DOHH2 (cell line): ENCODE data around the gene GATA2.

Experiments
- CTCF ChIP-seq: fragments of 200-600 bp; sonication (generic); IDR thresholded peaks from one replicate; pipeline ENCODE4 v1.5.1; 2014; ENCODE audit warnings: antibody characterized with exemption, mild to moderate bottlenecking, low read depth, low read length; ENCODE audit not compliant: poor library complexity, severe bottlenecking
- EZH2phosphoT487 ChIP-seq: fragments of 200-600 bp; sonication (generic); IDR thresholded peaks from 2 replicates; pipeline ENCODE4 v1.6.1; 2017; ENCODE audit warnings: borderline replicate concordance, mild to moderate bottlenecking, antibody characterized with exemption, low read length, moderate library complexity, mixed read lengths

GRCh38 chr3:128481438-128481942, 11.5 kb downstream of the GATA2 start:
- TF ChIP-seq CTCF = no peak
- no peak for TF ChIP-seq EZH2phosphoT487
